HEK293T (cell line): Measurements from ENCODE around the gene CCNL2.

Experiments used
- CTBP1 ChIP-seq: fragments of 450-650 bp; IDR thresholded peaks from 2 replicates; pipeline ENCODE4 v1.6.1; 2016; ENCODE audit warnings: borderline replicate concordance
- SP1 ChIP-seq: fragments of 450-650 bp; IDR thresholded peaks from 2 replicates; pipeline ENCODE4 v1.6.1; 2017
- TF ChIP-seq, protein P1 (sequence below): fragments of 450-650 bp; IDR thresholded peaks from 2 replicates; pipeline ENCODE4 v1.6.1; 2016

DNA sequence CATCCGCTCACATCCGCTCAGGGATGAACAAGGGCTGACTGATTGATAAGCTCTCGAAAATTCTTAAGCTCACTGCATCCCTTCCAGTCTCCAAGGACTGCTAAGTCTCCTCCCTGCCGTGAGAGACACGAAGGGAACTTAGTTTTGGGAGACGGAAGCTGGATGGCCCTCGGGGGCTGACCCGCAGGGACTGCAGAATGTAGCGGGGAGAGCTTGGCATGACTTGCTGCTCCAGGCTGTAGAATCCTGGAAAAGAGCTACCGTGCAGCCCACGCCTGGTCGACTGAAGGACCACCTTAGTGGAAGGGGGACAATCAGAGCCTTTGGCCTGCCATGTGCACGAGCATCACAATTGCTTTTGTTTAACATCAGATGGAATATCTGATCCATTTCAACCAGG is 16.6 kb upstream of the CCNL2 start:
- TF ChIP-seq SP1, result no peak
- TF ChIP-seq, protein P1, sequence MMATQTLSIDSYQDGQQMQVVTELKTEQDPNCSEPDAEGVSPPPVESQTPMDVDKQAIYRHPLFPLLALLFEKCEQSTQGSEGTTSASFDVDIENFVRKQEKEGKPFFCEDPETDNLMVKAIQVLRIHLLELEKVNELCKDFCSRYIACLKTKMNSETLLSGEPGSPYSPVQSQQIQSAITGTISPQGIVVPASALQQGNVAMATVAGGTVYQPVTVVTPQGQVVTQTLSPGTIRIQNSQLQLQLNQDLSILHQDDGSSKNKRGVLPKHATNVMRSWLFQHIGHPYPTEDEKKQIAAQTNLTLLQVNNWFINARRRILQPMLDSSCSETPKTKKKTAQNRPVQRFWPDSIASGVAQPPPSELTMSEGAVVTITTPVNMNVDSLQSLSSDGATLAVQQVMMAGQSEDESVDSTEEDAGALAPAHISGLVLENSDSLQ, result no peak
- no peak for TF ChIP-seq CTBP1
